Stimulated activated CD8-positive, alpha-beta memory T cell treated with anti-CD3 and anti-CD28 coated beads, Interleukin-2, amount 100 ng/mL, for 48 hours (primary cell): Measurements from ENCODE around the gene NUP210L.

Source experiments
- DNase-seq, 2 donors: peaks; one replicate each; pipeline ENCODE4 v3.0.0-alpha.2; 2020; ENCODE audit warnings: low read depth in 2 of 2

Gene NUP210L

DNA sequence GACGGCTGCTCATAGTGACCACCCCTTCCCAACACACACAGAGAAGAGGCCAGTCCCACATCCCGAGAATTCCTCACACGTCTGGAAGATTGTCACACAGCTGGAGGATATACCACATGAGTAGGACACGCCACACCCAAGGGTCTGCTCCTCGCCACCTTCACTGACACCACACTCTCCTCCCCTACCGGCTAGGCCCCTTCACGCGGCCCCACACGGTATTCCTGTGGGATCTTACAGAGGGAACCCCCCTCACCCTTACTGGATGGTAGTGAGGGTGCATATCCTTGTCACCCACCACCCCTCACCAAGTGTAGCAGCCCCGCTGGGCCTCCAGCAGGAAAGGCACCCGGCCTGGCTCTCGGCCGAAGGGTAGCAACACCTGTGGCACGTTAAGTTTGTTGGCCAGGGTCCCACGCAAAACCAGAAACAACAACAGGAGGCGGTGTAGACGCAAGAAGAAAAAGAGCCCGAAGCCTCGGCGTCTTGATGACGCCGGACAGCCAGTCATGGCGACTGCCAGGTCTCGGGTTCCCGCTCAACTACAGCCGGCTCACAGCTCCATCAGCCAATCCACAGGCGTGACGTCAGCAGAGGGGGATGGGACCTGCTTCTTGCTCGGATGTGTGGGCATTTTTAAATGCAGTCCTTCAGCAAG lies at the start of gene NUP210L:
NUP210L (minus strand) TSS at position 540 of the 658 bp plus-strand sequence.
- DNase-seq = no peak

DNA sequence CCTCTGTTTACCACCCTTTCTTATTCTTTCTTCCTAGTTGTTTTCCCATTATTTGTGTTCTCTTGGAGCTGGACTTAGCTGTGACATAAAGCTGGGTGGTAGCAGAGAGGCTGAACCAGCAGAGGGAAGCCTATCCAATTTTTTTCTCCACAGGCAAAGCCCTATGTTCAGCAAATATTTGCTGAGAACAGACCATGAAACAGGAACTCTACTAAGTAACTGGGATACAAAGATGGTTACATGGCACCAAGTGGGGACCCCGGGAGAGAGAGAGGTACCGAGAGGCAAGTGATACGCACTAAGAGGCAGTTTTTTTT lies 44.6 kb upstream of the NUP210L start:
- DNase-seq = no peak

GRCh38 chr1:154198756-154199562 lies 44.1 kb upstream of the NUP210L start:
- DNase-seq = no peak

DNA sequence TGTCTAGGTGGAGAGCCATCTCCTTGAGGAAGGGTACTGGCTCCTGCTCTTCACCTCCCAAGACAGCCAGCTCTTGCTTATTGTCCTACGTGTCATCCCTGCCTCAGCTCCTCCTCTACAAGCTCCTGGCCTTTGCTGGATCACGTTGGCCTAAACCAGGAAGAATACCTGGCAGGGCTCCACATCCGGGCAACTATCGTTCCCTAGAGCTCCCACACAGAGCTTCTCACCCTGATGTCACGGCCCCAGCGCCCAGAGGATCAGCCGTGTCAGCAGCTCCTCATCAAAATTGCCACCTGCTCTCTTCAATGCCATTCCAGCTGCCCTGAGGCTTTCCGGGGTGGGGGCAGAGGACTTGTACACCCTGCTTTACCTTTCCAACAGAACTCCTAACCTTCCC lies 38.9 kb upstream of the NUP210L start:
- DNase-seq = no peak

GRCh38 chr1:154192476-154192875 lies 37.6 kb upstream of the NUP210L start:
- DNase-seq = no peak

- DNase-seq = no peak
Measured at GRCh38 chr1:154191990-154192461, 37.2 kb upstream of the NUP210L start, which contains the start of gene TPM3. TSS of gene TPM3 (minus strand) at chr1:154192100. CDS start at chr1:154192018, 82 bp downstream.

DNA sequence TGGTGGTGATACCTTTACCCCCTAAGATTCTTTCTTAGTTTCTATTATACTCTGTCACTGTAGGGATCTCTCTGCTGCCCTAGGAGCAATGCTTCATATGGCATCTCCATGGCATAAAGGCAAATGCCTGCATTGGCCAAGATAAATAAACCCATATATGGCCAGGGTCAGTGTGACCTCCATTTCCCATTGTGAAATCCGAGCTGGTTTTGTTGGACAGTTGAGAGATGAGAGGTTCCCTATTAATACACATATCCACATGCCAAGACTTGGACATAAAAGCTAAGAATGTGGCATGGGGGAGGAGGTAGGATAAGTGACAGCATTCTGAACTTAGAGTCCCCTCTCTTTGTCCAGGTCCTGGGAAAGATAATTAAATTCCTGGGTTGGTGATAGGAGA lies 35.7 kb upstream of the NUP210L start:
- DNase-seq = no peak

GRCh38 chr1:154186852-154187501 lies 32.1 kb upstream of the NUP210L start:
- no peak for DNase-seq

GRCh38 chr1:154186177-154186576 lies 31.3 kb upstream of the NUP210L start:
- peak; percentile 47 to 58 for DNase-seq

DNA sequence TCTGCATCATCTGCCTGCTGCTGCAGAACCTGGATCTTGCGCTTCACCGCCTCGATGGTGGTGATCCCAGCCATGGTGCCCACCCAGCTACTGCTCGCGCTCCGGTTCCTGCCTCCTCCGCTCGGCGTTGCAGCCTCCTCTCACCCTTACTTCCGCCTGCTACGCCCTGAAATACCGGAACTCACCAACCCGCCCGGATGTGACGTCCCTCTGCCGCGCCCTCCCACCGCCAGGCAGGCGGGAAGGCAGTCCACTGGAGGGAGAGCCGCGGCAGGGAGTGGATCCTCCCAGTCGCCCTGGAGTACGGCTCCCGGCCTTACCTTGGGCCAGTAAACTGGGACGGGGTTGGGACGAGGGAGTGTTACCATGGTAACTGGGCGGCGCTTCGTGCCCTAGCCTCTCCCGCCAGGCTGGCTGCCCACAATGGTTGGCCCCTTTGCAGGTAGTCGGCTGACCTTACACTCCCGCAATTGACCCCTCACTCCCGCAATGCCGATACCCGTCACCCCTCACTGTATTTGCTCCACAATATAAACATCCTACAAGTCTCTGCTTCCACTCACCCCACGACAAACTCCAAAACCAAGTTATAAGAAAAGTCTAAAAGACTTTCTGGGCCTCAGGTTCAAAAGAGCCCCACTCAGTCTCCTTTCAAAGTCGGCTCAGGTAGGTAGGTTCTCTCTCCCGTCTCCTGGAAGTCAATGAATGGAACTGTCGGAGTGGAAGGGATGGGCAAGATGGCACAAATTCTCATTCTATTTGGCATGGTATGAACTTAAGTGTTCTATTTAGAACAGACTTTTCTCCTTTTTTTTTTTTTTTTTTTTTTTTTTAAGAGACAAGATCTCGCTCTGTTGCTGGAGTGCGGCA lies 28.4 kb upstream of the NUP210L start:
- peak; percentile 91 to 96 for DNase-seq

DNA sequence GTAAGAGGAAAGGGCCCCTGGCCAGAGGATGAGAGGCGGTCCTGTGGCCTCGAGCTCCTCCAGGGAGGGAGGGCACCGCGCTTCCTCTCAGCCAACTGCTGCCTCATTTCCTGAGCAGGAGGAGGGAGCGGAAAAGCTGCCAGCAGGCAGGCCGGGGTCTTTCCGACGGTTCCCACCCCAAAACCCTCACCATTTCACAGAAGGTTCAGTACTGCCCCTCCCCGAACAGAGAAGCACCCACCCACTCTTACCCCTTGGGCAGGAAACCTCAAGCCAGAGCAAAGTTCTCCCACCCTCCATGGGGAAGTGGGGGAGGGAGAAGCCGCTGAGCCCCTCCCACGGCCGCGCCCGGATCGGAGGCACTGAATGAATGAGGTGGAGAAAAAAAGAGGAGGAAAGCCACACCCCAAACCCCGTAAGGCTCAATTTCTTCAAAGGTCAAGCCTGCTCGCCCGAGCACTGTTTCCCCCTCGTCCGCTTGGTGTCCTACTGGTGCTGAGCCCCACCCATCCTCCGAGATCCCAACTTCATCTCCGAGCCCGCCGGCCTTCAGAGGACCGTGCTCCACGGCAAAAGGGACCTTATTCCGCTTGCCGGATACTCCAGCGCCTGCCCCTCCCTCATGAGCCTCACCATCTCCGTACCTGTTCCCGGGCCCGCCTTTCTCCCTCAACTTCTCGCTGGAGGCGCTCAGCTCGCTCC lies 27.6 kb upstream of the NUP210L start:
- DNase-seq = peak; percentile 77

GRCh38 chr1:154181944-154182343 lies 27.1 kb upstream of the NUP210L start:
- no peak for DNase-seq

DNA sequence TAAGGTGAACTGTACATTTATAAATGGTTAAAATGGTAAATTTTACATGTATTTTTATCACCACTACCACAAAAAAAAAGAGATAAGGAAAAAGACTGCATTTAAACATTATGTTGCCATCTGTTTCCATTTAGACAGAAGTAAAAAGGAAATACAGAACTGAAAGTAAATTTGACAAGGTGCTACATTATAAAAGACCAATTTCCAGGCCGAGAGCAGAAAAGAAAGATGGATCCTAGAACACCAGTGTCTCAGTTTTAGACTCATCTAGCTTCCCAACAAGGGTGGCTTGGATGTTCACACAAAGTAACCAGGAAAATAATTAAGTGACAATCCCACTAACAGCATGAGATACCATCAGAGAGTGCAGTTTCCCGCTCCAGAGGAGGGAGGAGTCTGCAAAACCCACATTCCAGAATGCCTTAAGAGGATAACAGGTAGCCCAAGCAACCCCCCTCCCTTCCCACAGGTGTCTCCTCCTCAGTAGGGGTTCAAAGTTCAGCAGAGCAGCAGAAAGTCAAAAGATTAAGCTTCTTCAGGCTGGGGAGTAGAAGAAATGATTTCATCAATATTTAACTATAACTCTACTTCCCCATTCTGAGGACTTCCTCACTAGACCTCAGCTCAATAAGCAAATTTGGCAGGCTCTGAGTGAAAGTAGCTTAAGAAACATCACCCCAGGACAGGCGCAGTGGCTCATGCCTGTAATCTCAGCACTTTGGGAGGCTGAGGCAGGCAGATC lies 25.2 kb upstream of the NUP210L start:
- DNase-seq = no peak

- no peak for DNase-seq
Measured at GRCh38 chr1:154178911-154179811, 24.3 kb upstream of the NUP210L start.

- no peak for DNase-seq
Measured at GRCh38 chr1:154178013-154178412, 23.1 kb upstream of the NUP210L start.

GRCh38 chr1:154176337-154176736 lies 21.5 kb upstream of the NUP210L start:
- DNase-seq = no peak

GRCh38 chr1:154174654-154175053 lies 19.8 kb upstream of the NUP210L start:
- no peak for DNase-seq

- no peak for DNase-seq
Measured at GRCh38 chr1:154171880-154172279, 17.0 kb upstream of the NUP210L start.

DNA sequence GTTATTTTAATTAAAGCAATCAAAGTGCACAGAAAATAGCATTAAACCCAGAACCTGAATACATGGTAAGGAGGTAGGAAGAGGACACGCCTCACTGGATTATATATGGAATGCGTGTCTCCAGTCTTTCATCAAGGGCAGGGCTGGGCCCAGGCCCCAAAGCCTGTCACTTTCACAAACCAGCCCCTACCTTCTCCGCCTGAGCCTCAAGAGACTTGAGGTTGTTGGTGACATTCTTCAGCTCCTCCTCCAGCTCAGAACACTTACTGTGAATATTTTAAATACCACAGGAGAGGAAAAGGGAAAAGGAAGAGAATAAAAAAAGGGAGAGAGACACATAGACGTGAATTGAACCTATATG lies 16.3 kb upstream of the NUP210L start:
- DNase-seq = no peak
